Measurements from ENCODE around the gene CA6.
"Not testable (repeated sequence)": the region's sequence is repeated elsewhere in the genome, so short reads cannot be mapped to it uniquely, and the experiment has no call there.

Gene CA6

GRCh38 chr1:8930116-8930515 is 15.6 kb upstream of the CA6 start:
- no peak for DNase-seq

- DNase-seq: not testable (repeated sequence)
Measured at GRCh38 chr1:8937051-8937450, 8.6 kb upstream of the CA6 start.

GRCh38 chr1:8937701-8938100 is 8.0 kb upstream of the CA6 start:
- no peak for DNase-seq

GRCh38 chr1:8938232-8938999 is 7.3 kb upstream of the CA6 start:
- no peak for DNase-seq

GRCh38 chr1:8939000-8939265 is 6.7 kb upstream of the CA6 start:
- no peak for DNase-seq

GRCh38 chr1:8939362-8939995 is 6.2 kb upstream of the CA6 start:
- DNase-seq: no peak

GRCh38 chr1:8941906-8942305 is 3.8 kb upstream of the CA6 start:
- no peak for DNase-seq

- no peak for DNase-seq
Measured at GRCh38 chr1:8943498-8944405, 1.9 kb upstream of the CA6 start.

GRCh38 chr1:8947127-8947691 is 1.5 kb downstream of the CA6 start:
- peak; percentile 38 for DNase-seq

- DNase-seq: no peak
Measured at GRCh38 chr1:8950309-8950708, 4.6 kb downstream of the CA6 start.

- DNase-seq: no peak
Measured at GRCh38 chr1:8951231-8951630, 5.6 kb downstream of the CA6 start.

GRCh38 chr1:8955406-8955805 is 9.7 kb downstream of the CA6 start:
- DNase-seq: no peak

DNA sequence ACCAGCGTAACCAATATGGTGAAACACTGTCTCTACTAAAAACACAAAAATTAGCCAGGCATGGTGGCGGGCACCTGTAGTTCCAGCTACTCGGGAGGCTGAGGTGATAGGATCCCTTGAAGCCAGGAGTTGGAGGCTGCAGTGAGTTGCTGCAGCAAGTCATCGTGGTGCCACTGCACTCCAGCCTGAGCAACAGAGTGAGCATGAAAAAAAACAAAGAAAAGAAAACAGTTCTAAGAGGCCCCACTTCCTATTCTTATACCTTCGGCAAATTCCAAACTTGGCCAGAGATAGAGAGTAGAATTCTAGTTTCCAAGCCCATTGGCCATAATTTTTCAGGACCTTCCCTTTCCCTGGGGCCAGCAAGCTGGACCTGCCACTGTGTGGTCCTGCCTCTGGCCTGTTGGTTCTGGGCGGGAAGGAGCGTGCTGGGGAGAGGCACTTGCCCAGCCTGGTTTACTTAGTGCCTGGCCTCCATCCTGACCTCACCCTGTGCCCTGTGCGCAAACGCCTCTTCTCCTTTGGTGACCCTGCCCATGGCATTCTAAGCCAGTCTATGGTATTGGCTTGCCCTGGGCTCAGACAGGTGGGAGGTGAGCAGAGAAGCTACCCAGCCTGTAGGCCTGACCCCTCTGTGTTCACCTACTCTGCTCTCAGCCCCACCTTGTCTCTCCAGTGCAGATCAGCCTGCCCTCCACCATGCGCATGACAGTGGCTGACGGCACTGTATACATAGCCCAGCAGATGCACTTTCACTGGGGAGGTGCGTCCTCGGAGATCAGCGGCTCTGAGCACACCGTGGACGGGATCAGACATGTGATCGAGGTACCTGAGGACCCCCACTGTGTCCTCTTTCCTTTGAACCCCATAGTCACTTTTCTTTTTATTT is 11.0 kb downstream of the CA6 start:
- DNase-seq: no peak

DNA sequence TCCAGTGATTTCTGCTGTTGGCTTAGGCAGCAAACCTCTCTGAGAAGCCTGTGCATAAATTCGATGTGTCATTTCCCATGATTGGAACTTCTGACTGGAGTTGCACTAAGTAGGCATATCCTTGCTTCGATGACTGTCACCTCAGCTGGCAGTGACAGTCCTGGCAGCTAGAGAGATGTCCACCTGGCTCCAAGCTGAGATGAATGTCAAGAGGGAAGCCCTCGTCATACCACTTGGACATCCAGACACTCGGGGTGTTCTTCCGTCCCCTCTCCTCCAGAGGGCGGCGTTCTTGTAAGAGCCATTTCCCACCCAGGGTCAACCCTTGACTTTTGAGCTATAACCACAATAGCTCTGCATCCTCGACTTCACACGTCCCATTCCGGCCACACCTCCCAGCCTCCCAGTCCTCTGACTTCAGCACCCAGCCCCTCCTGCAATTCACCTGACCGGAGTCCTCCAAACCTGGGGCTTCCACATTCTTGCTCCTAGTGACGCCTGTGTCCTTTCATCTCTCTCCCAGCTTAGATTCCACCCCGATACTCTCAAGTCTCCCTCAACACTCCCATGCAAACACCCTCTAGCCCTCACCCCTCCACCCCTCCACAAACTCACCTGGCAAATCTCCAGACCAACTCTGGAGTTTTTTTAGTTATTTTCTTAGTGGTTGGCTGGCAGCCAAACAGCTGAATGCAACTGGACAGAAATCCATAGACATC is 17.3 kb downstream of the CA6 start:
- peak; percentile 58 for DNase-seq

DNA sequence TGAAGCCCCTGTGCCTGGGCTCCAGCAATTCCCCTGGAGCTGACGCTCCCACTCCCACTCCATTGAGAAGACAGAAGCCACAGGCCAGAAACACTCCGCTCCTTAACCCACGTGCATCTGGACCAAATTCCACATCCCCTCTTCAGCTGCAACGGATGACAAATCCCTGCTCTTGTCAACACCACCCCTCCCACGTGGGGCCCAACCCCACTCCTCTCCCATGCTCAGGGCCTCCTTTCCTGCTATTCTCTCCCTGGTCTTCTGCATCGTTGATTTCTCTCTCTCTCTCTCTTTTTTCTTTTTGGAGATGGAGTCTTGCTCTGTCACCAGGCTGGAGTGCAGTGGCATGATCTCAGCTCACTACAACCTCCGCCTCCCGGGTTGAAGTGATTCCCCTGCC is 18.3 kb downstream of the CA6 start:
- no peak for DNase-seq

- no peak for DNase-seq
Measured at GRCh38 chr1:8965121-8965820, 19.6 kb downstream of the CA6 start.

DNA sequence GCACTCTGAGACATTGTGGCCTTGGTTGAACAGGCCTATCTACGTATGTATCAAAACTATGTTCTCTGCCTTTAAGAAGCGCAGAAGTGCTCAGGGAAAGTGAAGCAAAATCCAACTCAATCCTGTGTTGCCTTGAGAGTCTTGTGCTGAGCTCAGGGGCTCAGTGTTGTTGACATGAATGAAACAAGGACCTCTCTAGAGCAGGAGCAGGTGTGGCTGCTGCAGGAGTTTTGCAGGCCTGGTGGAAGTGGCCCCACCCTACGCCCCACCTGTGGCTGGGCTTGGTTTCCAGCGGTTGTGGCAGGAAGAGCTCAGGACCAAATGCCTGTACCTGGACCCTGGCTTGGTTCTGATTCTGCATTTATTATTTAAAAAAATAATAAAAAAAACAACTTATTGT is 20.9 kb downstream of the CA6 start:
- no peak for DNase-seq

- not testable (repeated sequence) for DNase-seq
Measured at GRCh38 chr1:8968902-8969301, 23.2 kb downstream of the CA6 start.

DNA sequence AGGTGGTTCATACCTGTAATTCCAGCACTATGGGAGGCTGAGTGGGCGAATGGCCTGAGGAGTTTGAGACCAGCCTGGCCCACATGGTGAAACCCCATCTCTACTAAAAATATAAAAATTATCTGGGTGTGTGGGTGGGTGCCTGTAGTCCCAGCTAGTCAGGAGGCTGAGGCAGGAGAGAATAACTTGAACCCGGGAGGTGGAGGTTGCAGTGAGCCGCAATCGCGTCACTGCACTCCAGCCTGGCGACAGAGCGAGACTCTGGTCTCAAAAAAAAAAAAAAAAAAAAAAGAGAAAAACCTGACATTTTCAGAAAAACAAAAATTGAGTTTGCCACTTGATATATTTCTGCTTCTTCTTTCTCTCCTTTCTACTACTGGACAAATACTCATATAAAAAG is 24.3 kb downstream of the CA6 start:
- DNase-seq: no peak

GRCh38 chr1:8970870-8971337 is 25.2 kb downstream of the CA6 start:
- DNase-seq: peak; percentile 70

DNA sequence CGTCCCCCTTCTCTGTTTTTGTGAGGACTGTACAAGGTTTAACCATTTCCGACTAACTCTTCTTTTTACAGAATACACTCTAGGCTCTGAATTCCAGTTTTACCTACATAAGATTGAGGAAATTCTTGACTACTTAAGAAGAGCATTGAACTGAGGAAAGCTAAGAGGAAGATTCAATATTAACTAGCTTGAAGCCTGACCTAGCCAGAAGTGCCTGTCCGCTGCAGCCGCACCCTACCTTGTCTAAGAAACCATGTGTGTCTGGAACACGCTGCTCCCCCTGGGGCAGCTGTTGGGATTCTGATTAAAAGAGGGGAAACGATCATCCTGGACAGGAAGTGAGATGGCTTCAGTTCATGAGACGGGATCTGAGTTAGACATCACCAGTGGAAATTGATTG is 28.9 kb downstream of the CA6 start:
- DNase-seq: no peak

All from activated CD4-positive, alpha-beta T cell treated with anti-CD3 and anti-CD28 coated beads, Interleukin-2, amount 50 U/mL, for 16 hours (primary cell).